ENCODE results near the gene SCYL3.

DNA sequence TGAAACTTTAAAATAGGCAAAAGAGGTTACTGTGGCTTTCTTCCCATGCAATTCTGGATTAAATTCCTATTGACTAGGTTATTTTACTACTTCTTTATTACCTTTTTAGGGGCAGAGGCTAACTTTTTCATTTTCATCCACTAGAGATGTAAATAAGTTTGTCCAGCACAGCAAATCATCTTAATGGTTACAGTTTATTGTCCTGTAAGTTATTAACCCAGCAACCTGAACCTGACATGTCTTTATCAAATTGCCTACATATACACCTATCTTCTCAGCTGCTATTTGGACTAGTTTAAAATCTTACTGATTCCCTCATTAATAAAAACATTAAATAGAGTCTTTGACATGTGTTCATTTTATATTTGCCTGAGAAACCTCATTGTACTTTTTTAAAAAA lies 6.9 kb upstream of the SCYL3 start:
- TF ChIP-seq POLR2A (IDR thresholded peaks at IDR 0.05) = no peak
- TF ChIP-seq, protein P1, sequence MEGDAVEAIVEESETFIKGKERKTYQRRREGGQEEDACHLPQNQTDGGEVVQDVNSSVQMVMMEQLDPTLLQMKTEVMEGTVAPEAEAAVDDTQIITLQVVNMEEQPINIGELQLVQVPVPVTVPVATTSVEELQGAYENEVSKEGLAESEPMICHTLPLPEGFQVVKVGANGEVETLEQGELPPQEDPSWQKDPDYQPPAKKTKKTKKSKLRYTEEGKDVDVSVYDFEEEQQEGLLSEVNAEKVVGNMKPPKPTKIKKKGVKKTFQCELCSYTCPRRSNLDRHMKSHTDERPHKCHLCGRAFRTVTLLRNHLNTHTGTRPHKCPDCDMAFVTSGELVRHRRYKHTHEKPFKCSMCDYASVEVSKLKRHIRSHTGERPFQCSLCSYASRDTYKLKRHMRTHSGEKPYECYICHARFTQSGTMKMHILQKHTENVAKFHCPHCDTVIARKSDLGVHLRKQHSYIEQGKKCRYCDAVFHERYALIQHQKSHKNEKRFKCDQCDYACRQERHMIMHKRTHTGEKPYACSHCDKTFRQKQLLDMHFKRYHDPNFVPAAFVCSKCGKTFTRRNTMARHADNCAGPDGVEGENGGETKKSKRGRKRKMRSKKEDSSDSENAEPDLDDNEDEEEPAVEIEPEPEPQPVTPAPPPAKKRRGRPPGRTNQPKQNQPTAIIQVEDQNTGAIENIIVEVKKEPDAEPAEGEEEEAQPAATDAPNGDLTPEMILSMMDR (IDR thresholded peaks at IDR 0.05) = no peak

Measured in lower leg skin (tissue), 3 donors.